Effector memory CD4-positive, alpha-beta T cell (primary cell): ENCODE data around the gene VTN.
A peak's percentile ranks its signal among the peaks of the same experiment; 100 is the strongest.
"Not testable (repeated sequence)": the region's sequence is repeated elsewhere in the genome, so short reads cannot be mapped to it uniquely, and the experiment has no call there.

Experiments
- DNase-seq, 3 donors: peaks; one replicate each; pipeline ENCODE4 v3.0.0-alpha.2; 2020
- H3K27ac ChIP-seq: 2 replicates; pipeline ENCODE4 v1.7.0; 2013; ENCODE audit warnings: mild to moderate bottlenecking, low read length, moderate library complexity; ENCODE audit not compliant: insufficient read depth, poor library complexity, severe bottlenecking
- H3K27me3 ChIP-seq: replicated peaks from 2 replicates; pipeline ENCODE4 v1.7.0; 2013; ENCODE audit warnings: mild to moderate bottlenecking, low read length; ENCODE audit not compliant: insufficient read depth, control insufficient read depth, poor library complexity, severe bottlenecking
- H3K36me3 ChIP-seq: 2 replicates; pipeline ENCODE4 v1.7.0; 2013; ENCODE audit warnings: mild to moderate bottlenecking, low read length, moderate library complexity; ENCODE audit not compliant: control insufficient read depth, insufficient read depth
- H3K4me1 ChIP-seq: 2 replicates; pipeline ENCODE4 v1.7.0; 2013; ENCODE audit warnings: low read length, mild to moderate bottlenecking; ENCODE audit not compliant: control insufficient read depth, insufficient read depth, poor library complexity, severe bottlenecking
- H3K4me3 ChIP-seq: 2 replicates; pipeline ENCODE4 v1.7.0; 2013; ENCODE audit warnings: low read length, low read depth, mild to moderate bottlenecking; ENCODE audit not compliant: insufficient read depth, poor library complexity, severe bottlenecking
- H3K9me3 ChIP-seq: 2 replicates; pipeline ENCODE4 v1.7.0; 2013; ENCODE audit warnings: mild to moderate bottlenecking, low read length, moderate library complexity; ENCODE audit not compliant: control insufficient read depth

VTN gene

DNA sequence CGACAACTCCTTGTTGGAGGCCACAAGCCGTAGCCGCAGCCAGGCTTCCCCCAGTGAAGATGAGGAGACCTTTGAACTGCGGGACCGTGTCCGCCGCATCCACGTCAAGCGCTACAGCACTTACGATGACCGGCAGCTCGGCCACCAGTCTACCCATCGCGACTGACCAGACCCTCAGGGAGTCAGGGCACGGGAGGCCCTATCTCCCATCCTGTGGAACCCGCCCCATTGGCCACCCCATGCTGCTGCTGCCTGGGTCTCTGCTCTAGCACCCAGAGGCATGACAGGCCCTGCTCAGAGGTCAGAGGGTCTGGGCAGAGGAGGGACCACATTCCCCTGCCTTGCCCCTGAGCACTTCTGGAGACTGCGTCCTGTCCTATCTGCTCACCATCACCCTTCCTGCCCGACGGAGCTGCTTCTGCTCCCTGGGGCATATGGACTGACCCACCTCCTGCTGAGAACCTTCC lies 25.6 kb downstream of the VTN start:
- peaks cover 82% of the 10 kb centered on the region for H3K36me3 ChIP-seq
- no peak for DNase-seq

DNA sequence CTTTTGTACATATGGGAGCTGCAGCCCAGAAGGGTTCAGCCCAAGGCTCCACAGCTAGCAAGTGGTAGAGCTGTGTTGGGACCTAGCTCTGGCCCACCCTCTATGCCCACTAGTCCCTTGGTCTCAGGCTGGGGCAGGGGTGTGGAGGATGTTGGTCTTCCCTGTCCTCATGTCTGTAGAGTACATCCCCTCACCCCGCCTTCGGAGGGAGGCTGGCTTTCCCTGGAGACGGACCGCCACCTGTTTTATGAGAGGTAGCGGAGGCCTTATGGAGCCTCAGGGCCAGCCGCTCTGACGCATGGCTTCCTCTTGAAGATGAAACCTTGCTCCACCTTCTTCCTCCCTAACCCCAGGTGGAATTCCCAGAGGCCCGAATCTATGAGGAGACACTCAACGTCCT lies 26.1 kb downstream of the VTN start:
- Histone ChIP-seq H3K27ac (no peak overlapping the region), H3K36me3 (peaks cover 77% of the 10 kb centered on the region), H3K4me1 (no peaks in the 10 kb centered on the region), H3K4me3 (no peak overlapping the region), H3K9me3 (no peaks in the 10 kb centered on the region), H3K27me3 (no peaks in the 10 kb centered on the region)
- no peak for DNase-seq

More for the DNA sequence above, 25.6 kb downstream of the VTN start:
- H3K4me1 ChIP-seq, result no peaks in the 10 kb centered on the region
- H3K4me3 ChIP-seq, result no peak overlapping the region
- H3K27ac ChIP-seq, result no peak overlapping the region
- no peaks in the 10 kb centered on the region for H3K9me3 ChIP-seq
- H3K27me3 ChIP-seq, result no peaks in the 10 kb centered on the region

DNA sequence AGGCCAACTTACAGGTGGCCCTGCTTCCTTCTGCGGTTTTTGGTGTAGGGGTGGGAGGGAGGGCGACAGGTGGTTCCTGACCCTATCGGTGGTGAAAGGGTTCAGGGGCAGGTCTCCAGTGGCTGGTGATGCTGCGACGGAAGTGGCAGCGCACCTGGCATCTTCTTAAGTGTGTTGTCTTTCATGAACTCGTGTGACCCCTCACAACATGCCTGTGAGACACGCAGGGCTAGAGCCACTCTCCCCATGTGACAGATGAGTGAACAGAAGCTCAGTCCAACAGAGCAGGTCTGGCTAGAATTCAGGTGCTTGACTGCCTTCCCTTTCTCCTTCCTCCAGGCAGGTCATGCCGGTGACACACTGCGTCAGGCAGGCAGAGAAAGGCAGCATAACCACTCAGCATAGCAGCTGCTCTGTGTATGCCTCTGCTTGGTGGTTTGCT lies 26.6 kb downstream of the VTN start:
- Histone ChIP-seq H3K36me3 (peaks cover 73% of the 10 kb centered on the region), H3K4me1 (no peaks in the 10 kb centered on the region), H3K27ac (no peak overlapping the region), H3K9me3 (no peaks in the 10 kb centered on the region), H3K4me3 (no peak overlapping the region), H3K27me3 (no peaks in the 10 kb centered on the region)
- no peak for DNase-seq

DNA sequence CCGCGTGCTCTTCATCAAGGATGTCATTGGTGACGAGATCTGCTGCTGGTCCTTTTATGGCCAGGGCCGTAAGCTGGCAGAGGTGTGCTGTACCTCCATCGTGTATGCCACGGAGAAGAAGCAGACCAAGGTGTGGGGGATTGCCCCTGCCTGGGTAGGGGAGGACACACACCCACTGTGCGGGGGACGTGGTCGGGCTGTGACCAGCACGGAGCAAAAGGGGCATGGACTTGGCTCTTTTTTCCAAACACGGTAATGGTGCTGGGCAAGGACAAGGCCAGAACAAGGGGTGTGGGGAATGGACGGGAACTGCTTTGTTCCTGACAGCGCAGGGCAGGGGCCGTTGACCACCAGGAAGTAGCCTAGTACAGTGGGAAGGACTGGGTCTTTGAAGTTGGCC lies 27.8 kb downstream of the VTN start:
- H3K36me3 ChIP-seq, result peaks cover 62% of the 10 kb centered on the region
- no peak for DNase-seq

DNA sequence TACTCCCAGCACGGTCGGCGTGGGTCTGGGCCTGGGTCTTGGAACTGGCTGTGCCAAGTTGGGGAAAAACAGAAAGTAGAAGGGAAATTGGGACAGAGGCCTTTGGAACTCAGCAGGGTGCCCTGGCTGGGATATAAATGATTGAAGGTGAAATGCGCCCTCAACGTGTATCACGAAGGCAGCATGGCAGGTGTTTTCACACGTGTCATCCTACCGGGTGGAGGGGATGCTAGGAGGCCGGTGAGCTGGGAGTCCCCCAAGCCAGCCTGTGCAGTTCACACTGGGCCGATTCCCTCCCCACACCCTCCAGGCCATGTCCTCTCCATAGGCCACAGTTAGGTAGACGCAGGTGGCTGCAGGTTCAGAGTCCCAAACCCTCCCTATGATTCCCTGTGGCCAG lies 28.6 kb downstream of the VTN start:
- H3K4me1 ChIP-seq, result peaks cover 4% of the 10 kb centered on the region
- peaks cover 54% of the 10 kb centered on the region for H3K36me3 ChIP-seq
- H3K27ac ChIP-seq, result no peak overlapping the region
- H3K4me3 ChIP-seq, result no peak overlapping the region
- H3K9me3 ChIP-seq, result no peaks in the 10 kb centered on the region
- no peaks in the 10 kb centered on the region for H3K27me3 ChIP-seq
- no peak for DNase-seq

More for the DNA sequence above, 27.8 kb downstream of the VTN start:
- Histone ChIP-seq H3K4me1 (no peaks in the 10 kb centered on the region), H3K27me3 (no peaks in the 10 kb centered on the region), H3K9me3 (no peaks in the 10 kb centered on the region), H3K27ac (no peak overlapping the region), H3K4me3 (no peak overlapping the region)

DNA sequence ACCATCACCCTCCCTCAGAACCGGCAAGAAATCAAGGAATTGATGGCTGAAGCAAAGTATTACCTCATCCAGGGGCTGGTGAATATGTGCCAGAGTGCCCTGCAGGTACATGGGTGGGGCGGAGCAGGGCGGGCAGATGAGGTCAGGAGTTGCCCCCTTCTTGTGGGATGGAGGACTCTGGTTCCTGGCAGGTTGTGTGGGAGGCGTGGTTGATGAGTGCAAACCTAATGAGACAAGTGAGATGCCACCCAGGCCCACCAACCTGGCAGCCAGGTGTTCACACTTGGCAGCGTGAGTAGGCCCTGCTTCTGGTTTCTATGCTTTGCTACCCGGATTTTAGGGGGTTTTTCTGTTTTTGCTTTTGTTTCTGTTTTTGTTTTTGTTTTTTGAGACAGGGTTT lies 29.7 kb downstream of the VTN start:
- Histone ChIP-seq H3K36me3 (peaks cover 43% of the 10 kb centered on the region), H3K4me1 (peaks cover 11% of the 10 kb centered on the region), H3K9me3 (no peaks in the 10 kb centered on the region), H3K27ac (no peak overlapping the region), H3K4me3 (no peak overlapping the region), H3K27me3 (no peaks in the 10 kb centered on the region)
- DNase-seq, result no peak

DNA sequence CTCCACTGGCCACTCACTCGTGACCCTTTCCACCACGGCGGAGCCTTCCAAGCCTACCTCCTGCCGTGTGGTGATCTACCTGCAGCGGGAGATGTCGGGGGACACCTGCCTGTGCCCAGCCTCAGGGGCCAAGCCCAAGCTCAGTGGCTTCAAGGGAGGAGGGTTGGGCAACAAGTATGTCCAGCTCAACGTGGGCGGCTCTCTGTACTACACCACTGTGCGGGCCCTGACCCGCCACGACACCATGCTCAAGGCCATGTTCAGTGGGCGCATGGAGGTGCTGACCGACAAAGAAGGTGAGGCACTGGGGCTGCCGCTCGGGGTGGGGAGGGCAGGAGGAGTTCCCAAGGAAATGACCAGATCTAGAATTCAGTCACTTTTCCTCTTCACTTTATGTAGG lies 30.7 kb downstream of the VTN start:
- no peak for DNase-seq
- Histone ChIP-seq H3K36me3 (peaks cover 35% of the 10 kb centered on the region), H3K27ac (no peak overlapping the region), H3K27me3 (no peaks in the 10 kb centered on the region), H3K4me3 (no peak overlapping the region), H3K4me1 (peaks cover 18% of the 10 kb centered on the region), H3K9me3 (no peaks in the 10 kb centered on the region)

DNA sequence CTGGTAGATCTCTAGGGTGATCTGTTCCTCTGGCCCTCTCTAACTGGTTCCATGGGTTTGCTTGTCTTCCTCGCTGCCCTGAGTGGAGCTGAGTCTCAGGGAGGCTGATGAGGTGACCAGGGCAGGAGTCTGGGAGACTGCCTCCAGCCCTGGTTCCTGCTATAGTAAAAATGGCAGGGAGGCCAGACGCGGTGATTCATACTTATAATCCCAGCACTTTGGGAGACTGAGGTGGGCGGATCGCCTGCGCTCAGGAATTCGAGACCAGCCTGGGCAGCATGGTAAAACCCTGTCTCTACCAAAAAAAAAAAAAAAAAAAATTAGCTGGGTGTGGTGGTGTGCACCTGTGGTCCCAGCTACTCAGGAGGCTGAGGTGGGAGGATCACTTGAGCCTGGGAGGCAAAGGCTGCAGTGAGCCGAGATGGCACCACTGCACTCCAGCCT lies 31.3 kb downstream of the VTN start:
- not testable (repeated sequence) for H3K27ac ChIP-seq, DNase-seq

DNA sequence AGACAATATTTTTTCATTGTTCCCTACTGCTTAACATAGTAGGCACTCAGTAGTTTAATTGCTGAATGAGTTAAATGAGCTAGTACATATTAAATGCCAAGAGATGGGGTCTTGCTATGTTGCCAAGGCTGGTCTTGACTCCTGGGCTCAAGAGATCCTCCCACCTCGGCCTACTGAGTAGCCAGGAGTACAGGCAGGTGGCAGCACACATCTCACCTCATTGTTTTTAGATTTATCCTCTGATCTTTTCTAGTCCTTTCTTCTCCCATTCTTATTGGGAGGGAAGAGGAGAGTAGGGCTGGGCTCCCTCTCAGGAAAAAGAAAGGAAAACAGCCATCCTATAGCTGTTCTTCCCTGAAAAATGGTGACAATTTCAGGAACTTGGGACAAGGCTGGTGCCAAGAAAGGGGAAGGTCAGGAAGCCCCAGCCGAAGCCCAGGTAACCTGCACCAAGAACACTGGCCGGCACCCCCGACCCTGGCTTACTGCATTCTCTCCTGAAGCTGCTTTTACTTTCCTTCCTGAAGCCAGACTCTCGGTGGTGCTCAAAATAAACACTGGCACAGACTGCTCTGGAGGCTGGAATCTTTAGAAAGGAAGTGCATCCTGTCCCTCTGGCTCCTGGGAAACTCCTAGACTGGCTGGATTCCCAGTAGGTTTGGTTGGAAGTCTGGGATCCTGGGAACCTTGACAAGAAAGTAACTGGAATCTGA lies 31.9 kb downstream of the VTN start:
- Histone ChIP-seq H3K9me3 (no peaks in the 10 kb centered on the region), H3K27ac (no peak overlapping the region), H3K36me3 (peaks cover 30% of the 10 kb centered on the region), H3K4me1 (peaks cover 18% of the 10 kb centered on the region), H3K4me3 (no peak overlapping the region), H3K27me3 (no peaks in the 10 kb centered on the region)
- no peak for DNase-seq

More for the DNA sequence above, 31.3 kb downstream of the VTN start:
- peaks cover 31% of the 10 kb centered on the region for H3K36me3 ChIP-seq
- H3K4me3 ChIP-seq, H3K27me3 ChIP-seq, H3K9me3 ChIP-seq: not testable (repeated sequence)
- H3K4me1 ChIP-seq, result peaks cover 18% of the 10 kb centered on the region

DNA sequence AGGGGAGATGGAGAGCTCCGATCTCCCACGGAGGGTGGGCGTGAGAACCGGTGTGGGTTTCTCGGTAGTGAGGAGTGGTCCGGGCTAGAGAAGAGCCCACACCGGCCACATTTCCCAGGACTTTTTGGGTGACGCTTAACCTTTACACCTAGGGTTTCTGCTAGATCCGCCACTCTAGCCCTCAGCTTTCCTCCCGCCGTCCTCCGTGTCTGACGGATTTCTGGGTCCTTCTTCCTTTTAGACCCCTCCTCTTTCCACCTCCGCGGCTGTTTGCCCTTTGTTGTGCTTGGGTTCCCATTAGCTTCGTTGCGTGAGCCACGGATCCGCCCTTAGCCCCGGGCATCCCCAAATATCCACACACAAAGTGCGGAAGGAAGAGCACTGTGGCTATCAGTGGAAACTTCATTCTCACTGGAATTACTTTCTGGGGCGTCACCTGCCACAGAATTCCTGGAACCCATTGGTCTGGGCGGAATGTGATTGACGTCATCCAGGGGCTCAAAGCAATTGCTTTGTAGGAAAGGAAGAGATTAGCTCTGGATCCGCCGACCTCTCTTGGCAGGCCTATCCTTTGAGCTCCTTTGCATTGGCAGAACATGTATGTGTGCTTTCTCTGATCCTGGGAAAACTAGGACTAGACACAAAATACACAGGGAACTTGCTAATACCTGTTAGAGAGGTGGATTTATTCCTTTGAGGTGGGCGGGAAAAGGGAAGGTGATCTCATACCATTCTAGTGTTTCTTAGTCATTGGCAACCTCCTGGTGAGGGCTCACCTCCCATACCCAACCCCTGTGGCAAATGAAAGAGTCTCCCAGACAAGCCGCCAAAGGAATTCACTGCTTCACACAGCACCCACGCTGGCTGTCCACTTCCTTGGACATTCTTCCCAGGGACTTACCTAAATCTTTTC lies 33.9 kb downstream of the VTN start:
- DNase-seq, result no peak

More for the DNA sequence above, 33.9 kb downstream of the VTN start:
- no peaks in the 10 kb centered on the region for H3K27me3 ChIP-seq
- peak overlapping the region; percentile 80 for H3K27ac ChIP-seq
- H3K36me3 ChIP-seq, result peaks cover 17% of the 10 kb centered on the region
- H3K9me3 ChIP-seq, result no peaks in the 10 kb centered on the region
- peaks cover 18% of the 10 kb centered on the region for H3K4me1 ChIP-seq
- H3K4me3 ChIP-seq, result peak overlapping the region; percentile 85
